Measurements from ENCODE around the gene KCNAB1.

Gene KCNAB1

GRCh38 chr3:156300929-156301840 is 180.8 kb downstream of the KCNAB1 start:
- H3K4me1 ChIP-seq (ENCODE audit: control insufficient read depth, insufficient read depth, low read length, poor library complexity, severe bottlenecking): no peaks in the 10 kb centered on the region
- no peak for DNase-seq
- no peaks in the 10 kb centered on the region for H3K36me3 ChIP-seq (ENCODE audit: control insufficient read depth, insufficient read depth, low read length)
- no peaks in the 10 kb centered on the region for H3K9me3 ChIP-seq (ENCODE audit: control insufficient read depth, low read length)
- H3K4me3 ChIP-seq (ENCODE audit: insufficient read depth, low read depth, low read length, poor library complexity, severe bottlenecking): no peak overlapping the region
- no peaks in the 10 kb centered on the region for H3K27me3 ChIP-seq (replicated peaks; ENCODE audit: control insufficient read depth, insufficient read depth, low read length, poor library complexity, severe bottlenecking)
- no peak overlapping the region for H3K27ac ChIP-seq (ENCODE audit: insufficient read depth, low read length, poor library complexity, severe bottlenecking)

GRCh38 chr3:156303001-156303707 is 182.8 kb downstream of the KCNAB1 start:
- H3K27ac ChIP-seq (ENCODE audit: insufficient read depth, low read length, poor library complexity, severe bottlenecking): no peak overlapping the region
- no peaks in the 10 kb centered on the region for H3K27me3 ChIP-seq (replicated peaks; ENCODE audit: control insufficient read depth, insufficient read depth, low read length, poor library complexity, severe bottlenecking)
- H3K9me3 ChIP-seq (ENCODE audit: control insufficient read depth, low read length): no peaks in the 10 kb centered on the region
- no peaks in the 10 kb centered on the region for H3K4me1 ChIP-seq (ENCODE audit: control insufficient read depth, insufficient read depth, low read length, poor library complexity, severe bottlenecking)
- H3K36me3 ChIP-seq (ENCODE audit: control insufficient read depth, insufficient read depth, low read length): no peaks in the 10 kb centered on the region
- no peak for DNase-seq
- H3K4me3 ChIP-seq (ENCODE audit: insufficient read depth, low read depth, low read length, poor library complexity, severe bottlenecking): no peak overlapping the region

GRCh38 chr3:156304406-156304805 is 184.0 kb downstream of the KCNAB1 start:
- Histone ChIP-seq H3K4me1 (ENCODE audit: control insufficient read depth, insufficient read depth, low read length, poor library complexity, severe bottlenecking) (no peaks in the 10 kb centered on the region), H3K9me3 (ENCODE audit: control insufficient read depth, low read length) (no peaks in the 10 kb centered on the region), H3K4me3 (ENCODE audit: insufficient read depth, low read depth, low read length, poor library complexity, severe bottlenecking) (no peak overlapping the region), H3K27me3 (replicated peaks; ENCODE audit: control insufficient read depth, insufficient read depth, low read length, poor library complexity, severe bottlenecking) (no peaks in the 10 kb centered on the region), H3K36me3 (ENCODE audit: control insufficient read depth, insufficient read depth, low read length) (no peaks in the 10 kb centered on the region), H3K27ac (ENCODE audit: insufficient read depth, low read length, poor library complexity, severe bottlenecking) (no peak overlapping the region)
- DNase-seq: no peak

GRCh38 chr3:156305672-156306071 is 185.3 kb downstream of the KCNAB1 start:
- H3K4me3 ChIP-seq (ENCODE audit: insufficient read depth, low read depth, low read length, poor library complexity, severe bottlenecking): no peak overlapping the region
- no peaks in the 10 kb centered on the region for H3K27me3 ChIP-seq (replicated peaks; ENCODE audit: control insufficient read depth, insufficient read depth, low read length, poor library complexity, severe bottlenecking)
- H3K27ac ChIP-seq (ENCODE audit: insufficient read depth, low read length, poor library complexity, severe bottlenecking): no peak overlapping the region
- no peaks in the 10 kb centered on the region for H3K9me3 ChIP-seq (ENCODE audit: control insufficient read depth, low read length)
- DNase-seq: no peak
- H3K4me1 ChIP-seq (ENCODE audit: control insufficient read depth, insufficient read depth, low read length, poor library complexity, severe bottlenecking): no peaks in the 10 kb centered on the region
- H3K36me3 ChIP-seq (ENCODE audit: control insufficient read depth, insufficient read depth, low read length): no peaks in the 10 kb centered on the region

- no peak overlapping the region for H3K4me3 ChIP-seq (ENCODE audit: insufficient read depth, low read depth, low read length, poor library complexity, severe bottlenecking)
- no peaks in the 10 kb centered on the region for H3K4me1 ChIP-seq (ENCODE audit: control insufficient read depth, insufficient read depth, low read length, poor library complexity, severe bottlenecking)
- no peaks in the 10 kb centered on the region for H3K27me3 ChIP-seq (replicated peaks; ENCODE audit: control insufficient read depth, insufficient read depth, low read length, poor library complexity, severe bottlenecking)
- no peak for DNase-seq
- H3K27ac ChIP-seq (ENCODE audit: insufficient read depth, low read length, poor library complexity, severe bottlenecking): no peak overlapping the region
- H3K36me3 ChIP-seq (ENCODE audit: control insufficient read depth, insufficient read depth, low read length): no peaks in the 10 kb centered on the region
- no peaks in the 10 kb centered on the region for H3K9me3 ChIP-seq (ENCODE audit: control insufficient read depth, low read length)
Observed at GRCh38 chr3:156307704-156308103, 187.3 kb downstream of the KCNAB1 start.

- no peaks in the 10 kb centered on the region for H3K9me3 ChIP-seq (ENCODE audit: control insufficient read depth, low read length)
- H3K4me1 ChIP-seq (ENCODE audit: control insufficient read depth, insufficient read depth, low read length, poor library complexity, severe bottlenecking): no peaks in the 10 kb centered on the region
- no peaks in the 10 kb centered on the region for H3K36me3 ChIP-seq (ENCODE audit: control insufficient read depth, insufficient read depth, low read length)
- no peak for DNase-seq
- H3K27ac ChIP-seq (ENCODE audit: insufficient read depth, low read length, poor library complexity, severe bottlenecking): no peak overlapping the region
- no peak overlapping the region for H3K4me3 ChIP-seq (ENCODE audit: insufficient read depth, low read depth, low read length, poor library complexity, severe bottlenecking)
- no peaks in the 10 kb centered on the region for H3K27me3 ChIP-seq (replicated peaks; ENCODE audit: control insufficient read depth, insufficient read depth, low read length, poor library complexity, severe bottlenecking)
Observed at GRCh38 chr3:156311431-156311830, 191.1 kb downstream of the KCNAB1 start.

GRCh38 chr3:156311930-156312329 is 191.6 kb downstream of the KCNAB1 start:
- no peak overlapping the region for H3K4me3 ChIP-seq (ENCODE audit: insufficient read depth, low read depth, low read length, poor library complexity, severe bottlenecking)
- H3K36me3 ChIP-seq (ENCODE audit: control insufficient read depth, insufficient read depth, low read length): no peaks in the 10 kb centered on the region
- H3K4me1 ChIP-seq (ENCODE audit: control insufficient read depth, insufficient read depth, low read length, poor library complexity, severe bottlenecking): no peaks in the 10 kb centered on the region
- DNase-seq: no peak
- no peak overlapping the region for H3K27ac ChIP-seq (ENCODE audit: insufficient read depth, low read length, poor library complexity, severe bottlenecking)
- no peaks in the 10 kb centered on the region for H3K27me3 ChIP-seq (replicated peaks; ENCODE audit: control insufficient read depth, insufficient read depth, low read length, poor library complexity, severe bottlenecking)
- H3K9me3 ChIP-seq (ENCODE audit: control insufficient read depth, low read length): no peaks in the 10 kb centered on the region

- no peak overlapping the region for H3K4me3 ChIP-seq (ENCODE audit: insufficient read depth, low read depth, low read length, poor library complexity, severe bottlenecking)
- H3K36me3 ChIP-seq (ENCODE audit: control insufficient read depth, insufficient read depth, low read length): no peaks in the 10 kb centered on the region
- no peaks in the 10 kb centered on the region for H3K27me3 ChIP-seq (replicated peaks; ENCODE audit: control insufficient read depth, insufficient read depth, low read length, poor library complexity, severe bottlenecking)
- DNase-seq: no peak
- no peak overlapping the region for H3K27ac ChIP-seq (ENCODE audit: insufficient read depth, low read length, poor library complexity, severe bottlenecking)
- H3K4me1 ChIP-seq (ENCODE audit: control insufficient read depth, insufficient read depth, low read length, poor library complexity, severe bottlenecking): no peaks in the 10 kb centered on the region
- H3K9me3 ChIP-seq (ENCODE audit: control insufficient read depth, low read length): no peaks in the 10 kb centered on the region
Observed at GRCh38 chr3:156316076-156316475, 195.7 kb downstream of the KCNAB1 start.

- no peak for DNase-seq
- H3K27ac ChIP-seq (ENCODE audit: insufficient read depth, low read length, poor library complexity, severe bottlenecking): no peak overlapping the region
- no peaks in the 10 kb centered on the region for H3K4me1 ChIP-seq (ENCODE audit: control insufficient read depth, insufficient read depth, low read length, poor library complexity, severe bottlenecking)
- H3K4me3 ChIP-seq (ENCODE audit: insufficient read depth, low read depth, low read length, poor library complexity, severe bottlenecking): no peak overlapping the region
- no peaks in the 10 kb centered on the region for H3K9me3 ChIP-seq (ENCODE audit: control insufficient read depth, low read length)
- H3K27me3 ChIP-seq (replicated peaks; ENCODE audit: control insufficient read depth, insufficient read depth, low read length, poor library complexity, severe bottlenecking): no peaks in the 10 kb centered on the region
- no peaks in the 10 kb centered on the region for H3K36me3 ChIP-seq (ENCODE audit: control insufficient read depth, insufficient read depth, low read length)
Observed at GRCh38 chr3:156317462-156318074, 197.2 kb downstream of the KCNAB1 start.

- no peak for DNase-seq
- H3K9me3 ChIP-seq (ENCODE audit: control insufficient read depth, low read length): no peaks in the 10 kb centered on the region
Observed at GRCh38 chr3:156321945-156322344, 201.6 kb downstream of the KCNAB1 start.

More at GRCh38 chr3:156321945-156322344, 201.6 kb downstream of the KCNAB1 start:
- H3K4me1 ChIP-seq (ENCODE audit: control insufficient read depth, insufficient read depth, low read length, poor library complexity, severe bottlenecking): no peaks in the 10 kb centered on the region
- no peaks in the 10 kb centered on the region for H3K27me3 ChIP-seq (replicated peaks; ENCODE audit: control insufficient read depth, insufficient read depth, low read length, poor library complexity, severe bottlenecking)
- no peak overlapping the region for H3K27ac ChIP-seq (ENCODE audit: insufficient read depth, low read length, poor library complexity, severe bottlenecking)
- no peaks in the 10 kb centered on the region for H3K36me3 ChIP-seq (ENCODE audit: control insufficient read depth, insufficient read depth, low read length)
- no peak overlapping the region for H3K4me3 ChIP-seq (ENCODE audit: insufficient read depth, low read depth, low read length, poor library complexity, severe bottlenecking)
